Body of pancreas (tissue), 4 donors: ENCODE data around the gene USH2A.

ENCODE experiments used
- CTCF ChIP-seq, 7 experiments: fragments of 450-650 bp in 4 of 7; fragments of 200-600 bp in 3 of 7; sonication (generic) in 3 of 7; IDR thresholded peaks; one replicate each; pipeline ENCODE4 v1.5.1; 2016 to 2019; ENCODE audit warnings: antibody characterized with exemption in 7 of 7
- POLR2A ChIP-seq, 3 donors: fragments of 450-650 bp; IDR thresholded peaks; one replicate each; pipeline ENCODE4 v1.6.1; 2016; ENCODE audit warnings: antibody characterized with exemption in 3 of 3, mild to moderate bottlenecking in 2 of 3

DNA sequence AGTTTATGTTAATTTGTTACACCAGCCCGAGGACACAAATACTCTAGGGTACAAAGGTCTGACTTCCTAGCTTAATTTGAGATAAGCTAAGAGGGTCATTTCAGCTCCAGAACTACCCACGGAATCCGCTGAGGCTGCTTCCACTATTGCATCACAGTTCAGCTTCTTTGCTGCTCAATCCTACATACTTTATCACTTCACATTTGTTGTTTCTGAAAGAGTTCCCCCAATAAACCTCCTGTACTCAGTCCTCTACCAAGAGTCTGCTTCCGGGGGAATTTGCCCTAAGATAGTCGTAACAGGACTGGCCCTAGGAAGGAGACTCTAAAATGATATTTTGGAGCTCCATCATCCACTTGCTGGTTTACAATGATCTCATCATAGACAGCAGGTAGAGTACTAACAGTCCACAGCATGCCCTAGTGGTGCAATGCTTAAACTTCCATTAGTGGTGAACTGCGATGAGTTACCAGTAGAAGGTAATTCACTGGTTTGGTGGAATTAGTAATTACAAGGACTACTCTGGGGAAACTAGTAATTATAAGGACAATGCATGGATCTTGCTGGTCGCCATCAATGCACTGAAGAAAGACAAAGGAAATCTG, 229.3 kb downstream of the USH2A start:
- TF ChIP-seq CTCF (IDR thresholded peaks at IDR 0.05) (peak in 4 of 7 experiments; percentile 6 to 32 (median 24)), POLR2A (IDR thresholded peaks at IDR 0.05) (no peak)
